ENCODE data around the gene PLAA. TPM values are rescaled to one million over a fixed set of nuclear protein-coding genes. Genes with fewer than 3 reads are reported as not detected.
"Not testable (repeated sequence)": the region's sequence is repeated elsewhere in the genome, so short reads cannot be mapped to it uniquely, and the experiment has no call there.

The PLAA gene
- total RNA-seq, 1 donor from 2014 or later = 49.3 TPM

GRCh38 chr9:26937816-26938371, 9.1 kb downstream of the PLAA start:
- DNase-seq (ENCODE audit: low spot score in 2 of 2) (no peak), FAIRE-seq (no peak)

GRCh38 chr9:26935847-26936246, 11.2 kb downstream of the PLAA start:
- no peak for DNase-seq (ENCODE audit: low spot score in 2 of 2)
- FAIRE-seq = no peak

GRCh38 chr9:26928902-26929495, 18.0 kb downstream of the PLAA start:
- DNase-seq (ENCODE audit: low spot score in 2 of 2) (no peak), FAIRE-seq (no peak)

GRCh38 chr9:26925609-26926008, 21.4 kb downstream of the PLAA start:
- FAIRE-seq = no peak
- no peak for DNase-seq (ENCODE audit: low spot score in 2 of 2)

GRCh38 chr9:26919698-26920097, 27.3 kb downstream of the PLAA start:
- DNase-seq (ENCODE audit: low spot score in 2 of 2) (no peak), FAIRE-seq (no peak)

- DNase-seq (ENCODE audit: low spot score in 2 of 2) (no peak), FAIRE-seq (no peak)
Observed at GRCh38 chr9:26913138-26913668, 33.8 kb downstream of the PLAA start.

- DNase-seq (ENCODE audit: low spot score in 2 of 2) (no peak), FAIRE-seq (peak; percentile 50)
Observed at GRCh38 chr9:26904671-26905070, 42.4 kb downstream of the PLAA start.

GRCh38 chr9:26904070-26904469, 43.0 kb downstream of the PLAA start:
- DNase-seq (ENCODE audit: low spot score in 2 of 2) (no peak), FAIRE-seq (no peak)

GRCh38 chr9:26893030-26893676, 53.9 kb downstream of the PLAA start:
- FAIRE-seq (no peak), DNase-seq (ENCODE audit: low spot score in 2 of 2) (peak in 1 of 2 donors; percentile 8)

- FAIRE-seq = no peak
- peak; percentile 85 to 86 for DNase-seq (ENCODE audit: low spot score in 2 of 2)
Observed at GRCh38 chr9:26892251-26893029, 54.6 kb downstream of the PLAA start, which contains the start of gene CAAP1. CAAP1 (minus strand) TSS chr9:26892802; CDS start chr9:26892715, 87 bp downstream.

GRCh38 chr9:26891726-26892125, 55.3 kb downstream of the PLAA start:
- FAIRE-seq (no peak), DNase-seq (ENCODE audit: low spot score in 2 of 2) (peak in 1 of 2 donors; percentile 14)

- FAIRE-seq (no peak), DNase-seq (ENCODE audit: low spot score in 2 of 2) (no peak)
Observed at GRCh38 chr9:26888271-26888670, 58.8 kb downstream of the PLAA start.

- FAIRE-seq (no peak), DNase-seq (ENCODE audit: low spot score in 2 of 2) (no peak)
Observed at GRCh38 chr9:26882154-26882553, 64.9 kb downstream of the PLAA start.

- no peak for DNase-seq (ENCODE audit: low spot score in 2 of 2)
- no peak for FAIRE-seq
Observed at GRCh38 chr9:26880262-26880661, 66.8 kb downstream of the PLAA start.

- not testable (repeated sequence) for DNase-seq (ENCODE audit: low spot score in 2 of 2); FAIRE-seq
Observed at GRCh38 chr9:26875155-26875554, 71.9 kb downstream of the PLAA start.

- FAIRE-seq = no peak
- no peak for DNase-seq (ENCODE audit: low spot score in 2 of 2)
Observed at GRCh38 chr9:26870292-26870691, 76.8 kb downstream of the PLAA start.

GRCh38 chr9:26863074-26863473, 84.0 kb downstream of the PLAA start:
- FAIRE-seq (no peak), DNase-seq (ENCODE audit: low spot score in 2 of 2) (no peak)

GRCh38 chr9:26856413-26857032, 90.5 kb downstream of the PLAA start:
- peak in 1 of 2 donors; percentile 4 for DNase-seq (ENCODE audit: low spot score in 2 of 2)

More at GRCh38 chr9:26856413-26857032, 90.5 kb downstream of the PLAA start:
- peak; percentile 43 for FAIRE-seq

Data from frontal cortex (tissue), 4 donors.